Panc1 (cell line): Measurements from ENCODE around the gene GJD4. TPM values are rescaled to one million over a fixed set of nuclear protein-coding genes. Genes with fewer than 3 reads are reported as not detected.

Experiments used
- ATAC-seq: fragments of 200-7000 bp; cut with Tn5 transposase; 2 replicates; pipeline ENCODE4 v1.9.1; 2020; ENCODE audit warnings: mild to moderate bottlenecking, moderate library complexity
- BruUV-seq: library from RNA; stranded (reverse); fragments of 400-500 nt; replicated peaks from 2 replicates; lab custom pipeline; 2021; lab: Mats Ljungman, UMichigan
- CTCF ChIA-PET: fragments of 300-600 bp; sonication (Branson Sonifier 250); formaldehyde crosslinking; loops from one replicate; lab custom pipeline; 2022; ENCODE audit warnings: antibody characterized with exemption; lab: Charles Lee
- POLR2A ChIA-PET: fragments of 300-600 bp; sonication (Branson Sonifier 250); formaldehyde crosslinking; loops from one replicate; lab custom pipeline; 2022; ENCODE audit warnings: antibody characterized with exemption; lab: Charles Lee
- DNase-seq: peaks from one replicate; pipeline ENCODE4 v3.0.0-alpha.2; 2010; ENCODE audit warnings: low read depth, low spot score
- H3K27ac ChIP-seq: 2 replicates; pipeline ENCODE4 v1.5.1; 2011; ENCODE audit warnings: mild to moderate bottlenecking, low read length, inconsistent platforms
- H3K27me3 ChIP-seq: fragments of 200-500 bp; sonication (Bioruptor generic); 2 replicates; pipeline ENCODE4 v1.6.0; 2014; ENCODE audit warnings: low read length, inconsistent platforms; ENCODE audit not compliant: control insufficient read depth, insufficient read depth
- H3K36me3 ChIP-seq: fragments of 200-500 bp; sonication (Bioruptor generic); 2 replicates; pipeline ENCODE4 v1.5.1; 2014; ENCODE audit warnings: inconsistent platforms, mild to moderate bottlenecking, low read length, moderate library complexity; ENCODE audit not compliant: control insufficient read depth, insufficient read depth
- H3K4me1 ChIP-seq: 2 replicates; pipeline ENCODE4 v1.5.1; 2011; ENCODE audit warnings: inconsistent platforms, mild to moderate bottlenecking, low read length, moderate library complexity; ENCODE audit not compliant: control insufficient read depth, insufficient read depth
- H3K4me3 ChIP-seq, 2 experiments: 2 replicates each; pipeline ENCODE4 v1.5.1; 2011 to 2012; ENCODE audit warnings: low read depth in 2 of 2, low read length in 2 of 2, mild to moderate bottlenecking in 2 of 2, inconsistent platforms in 1 of 2, moderate library complexity in 1 of 2
- H3K9me3 ChIP-seq: fragments of 200-500 bp; sonication (Bioruptor generic); 2 replicates; pipeline ENCODE4 v1.5.1; 2014; ENCODE audit warnings: low read depth, mild to moderate bottlenecking, inconsistent platforms, low read length, moderate library complexity; ENCODE audit not compliant: control insufficient read depth, insufficient read depth
- POLR2AphosphoS5 ChIP-seq: IDR thresholded peaks from 2 replicates; pipeline ENCODE4 v1.6.1; 2012; ENCODE audit warnings: mild to moderate bottlenecking, low read depth, low read length, moderate library complexity
- SIN3A ChIP-seq: IDR thresholded peaks from 2 replicates; pipeline ENCODE4 v1.6.1; 2012; ENCODE audit warnings: low read depth, mild to moderate bottlenecking, low read length, moderate library complexity, borderline replicate concordance; ENCODE audit not compliant: insufficient read depth
- TCF7L2 ChIP-seq: IDR thresholded peaks from 2 replicates; pipeline ENCODE4 v1.6.1; 2011; ENCODE audit warnings: mild to moderate bottlenecking, low read depth, low read length, inconsistent platforms
- in situ Hi-C: cut with HindIII; loops from 2 replicates; pipeline ENCODE4 v1.10.0; 2016; ENCODE audit warnings: low sequenced_read_pairs, low pct_unique_long_range_greater_than_20kb
- intact Hi-C: fragments of 100-400 bp; cut with micrococcal nuclease; formaldehyde crosslinking; loops from one replicate; pipeline ENCODE4 v1.10.0; 2022; ENCODE audit not compliant: unreplicated experiment
- total RNA-seq: library from RNA; stranded (reverse); gene quantifications from one replicate; pipeline ENCODE4 v1.2.1, GENCODE V29; 2021; ENCODE audit not compliant: unreplicated experiment
- TF ChIP-seq, protein P1 (sequence below): fragments of 450-650 bp; IDR thresholded peaks from 2 replicates; pipeline ENCODE4 v1.5.1; 2017; ENCODE audit warnings: mild to moderate bottlenecking
- TF ChIP-seq, protein P2 (sequence below), 2 experiments: IDR thresholded peaks; 2 replicates each; pipeline ENCODE4 v1.6.1; 2011 to 2012; ENCODE audit warnings: low read depth in 2 of 2, control low read depth in 1 of 2, low read length in 1 of 2, mild to moderate bottlenecking in 1 of 2, moderate library complexity in 1 of 2; ENCODE audit not compliant: insufficient read depth in 1 of 2

The GJD4 gene
- total RNA-seq, 1 experiment from 2014 or later: not detected

DNA sequence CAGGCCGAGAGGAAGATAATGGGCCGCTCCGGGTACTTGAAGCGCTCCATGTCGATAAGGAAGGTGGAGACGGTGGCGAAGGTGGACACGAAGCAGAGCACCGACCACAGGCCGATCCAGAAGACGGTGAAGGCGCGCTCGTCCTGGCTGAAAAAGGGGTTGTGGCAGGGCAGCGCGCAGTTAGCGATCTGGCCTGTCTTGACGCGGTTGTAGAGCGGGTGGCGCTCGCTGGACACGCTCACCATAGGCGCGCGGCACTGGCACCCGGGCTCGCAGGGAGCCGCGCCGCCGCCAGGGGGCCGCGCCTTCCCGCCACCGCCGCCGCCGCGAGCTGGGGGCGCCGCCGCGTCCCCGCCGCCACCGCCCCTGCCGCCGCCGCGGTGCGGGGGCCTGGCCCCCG is 35.3 kb downstream of the GJD4 start:
- no peak overlapping the region for H3K27ac ChIP-seq
- no TSS peak for BruUV-seq

DNA sequence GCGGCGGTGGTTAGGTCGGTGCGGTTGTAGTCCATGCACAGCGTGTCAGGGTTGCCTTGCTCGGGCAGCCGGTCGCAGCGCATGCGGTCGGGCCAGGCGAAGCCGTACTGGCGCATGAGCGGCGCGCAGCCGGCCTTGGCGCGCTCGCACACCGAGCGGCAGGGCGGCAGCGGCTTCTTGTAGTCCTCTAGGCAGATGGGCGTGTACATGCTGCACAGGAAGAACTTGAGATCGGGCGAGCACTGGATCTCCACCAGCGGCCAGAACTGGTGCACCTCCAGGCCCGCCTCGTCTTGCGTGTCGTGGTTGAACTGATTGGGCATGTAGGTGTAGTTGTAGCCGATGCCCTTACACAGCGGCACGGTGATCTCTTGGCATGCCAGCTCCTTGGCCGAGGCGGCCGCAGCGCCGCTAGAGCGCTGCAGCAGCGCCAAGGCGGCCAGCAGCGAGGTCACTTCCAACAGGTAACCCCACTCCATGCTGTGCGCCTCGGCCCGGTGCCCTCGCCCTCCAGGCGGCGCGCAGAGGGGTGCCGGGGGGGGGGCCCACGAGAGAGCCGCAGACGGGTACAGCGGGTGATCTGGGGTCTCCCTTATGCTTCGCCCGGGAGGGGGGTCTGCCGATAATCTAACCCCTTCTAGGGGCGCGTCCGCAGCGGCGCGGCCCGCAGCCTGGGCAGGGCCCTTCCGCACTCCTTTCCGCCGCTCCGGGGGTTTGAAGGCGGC is 36.0 kb downstream of the GJD4 start:
- TF ChIP-seq, protein P1, sequence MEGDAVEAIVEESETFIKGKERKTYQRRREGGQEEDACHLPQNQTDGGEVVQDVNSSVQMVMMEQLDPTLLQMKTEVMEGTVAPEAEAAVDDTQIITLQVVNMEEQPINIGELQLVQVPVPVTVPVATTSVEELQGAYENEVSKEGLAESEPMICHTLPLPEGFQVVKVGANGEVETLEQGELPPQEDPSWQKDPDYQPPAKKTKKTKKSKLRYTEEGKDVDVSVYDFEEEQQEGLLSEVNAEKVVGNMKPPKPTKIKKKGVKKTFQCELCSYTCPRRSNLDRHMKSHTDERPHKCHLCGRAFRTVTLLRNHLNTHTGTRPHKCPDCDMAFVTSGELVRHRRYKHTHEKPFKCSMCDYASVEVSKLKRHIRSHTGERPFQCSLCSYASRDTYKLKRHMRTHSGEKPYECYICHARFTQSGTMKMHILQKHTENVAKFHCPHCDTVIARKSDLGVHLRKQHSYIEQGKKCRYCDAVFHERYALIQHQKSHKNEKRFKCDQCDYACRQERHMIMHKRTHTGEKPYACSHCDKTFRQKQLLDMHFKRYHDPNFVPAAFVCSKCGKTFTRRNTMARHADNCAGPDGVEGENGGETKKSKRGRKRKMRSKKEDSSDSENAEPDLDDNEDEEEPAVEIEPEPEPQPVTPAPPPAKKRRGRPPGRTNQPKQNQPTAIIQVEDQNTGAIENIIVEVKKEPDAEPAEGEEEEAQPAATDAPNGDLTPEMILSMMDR: no peak
- TF ChIP-seq POLR2AphosphoS5: no peak
- TF ChIP-seq TCF7L2: no peak
- TF ChIP-seq SIN3A: no peak
- TF ChIP-seq, protein P2, sequence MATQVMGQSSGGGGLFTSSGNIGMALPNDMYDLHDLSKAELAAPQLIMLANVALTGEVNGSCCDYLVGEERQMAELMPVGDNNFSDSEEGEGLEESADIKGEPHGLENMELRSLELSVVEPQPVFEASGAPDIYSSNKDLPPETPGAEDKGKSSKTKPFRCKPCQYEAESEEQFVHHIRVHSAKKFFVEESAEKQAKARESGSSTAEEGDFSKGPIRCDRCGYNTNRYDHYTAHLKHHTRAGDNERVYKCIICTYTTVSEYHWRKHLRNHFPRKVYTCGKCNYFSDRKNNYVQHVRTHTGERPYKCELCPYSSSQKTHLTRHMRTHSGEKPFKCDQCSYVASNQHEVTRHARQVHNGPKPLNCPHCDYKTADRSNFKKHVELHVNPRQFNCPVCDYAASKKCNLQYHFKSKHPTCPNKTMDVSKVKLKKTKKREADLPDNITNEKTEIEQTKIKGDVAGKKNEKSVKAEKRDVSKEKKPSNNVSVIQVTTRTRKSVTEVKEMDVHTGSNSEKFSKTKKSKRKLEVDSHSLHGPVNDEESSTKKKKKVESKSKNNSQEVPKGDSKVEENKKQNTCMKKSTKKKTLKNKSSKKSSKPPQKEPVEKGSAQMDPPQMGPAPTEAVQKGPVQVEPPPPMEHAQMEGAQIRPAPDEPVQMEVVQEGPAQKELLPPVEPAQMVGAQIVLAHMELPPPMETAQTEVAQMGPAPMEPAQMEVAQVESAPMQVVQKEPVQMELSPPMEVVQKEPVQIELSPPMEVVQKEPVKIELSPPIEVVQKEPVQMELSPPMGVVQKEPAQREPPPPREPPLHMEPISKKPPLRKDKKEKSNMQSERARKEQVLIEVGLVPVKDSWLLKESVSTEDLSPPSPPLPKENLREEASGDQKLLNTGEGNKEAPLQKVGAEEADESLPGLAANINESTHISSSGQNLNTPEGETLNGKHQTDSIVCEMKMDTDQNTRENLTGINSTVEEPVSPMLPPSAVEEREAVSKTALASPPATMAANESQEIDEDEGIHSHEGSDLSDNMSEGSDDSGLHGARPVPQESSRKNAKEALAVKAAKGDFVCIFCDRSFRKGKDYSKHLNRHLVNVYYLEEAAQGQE (IDR thresholded peaks at IDR 0.05; ENCODE audit: insufficient read depth in 1 of 2, low read depth in 2 of 2, low read length in 1 of 2): no peak
- peak overlapping the region; percentile 52 to 60 for H3K4me3 ChIP-seq
- peak; percentile 83 for ATAC-seq
- no peaks in the 10 kb centered on the region for H3K4me1 ChIP-seq
- ChIA-PET POLR2A (no interaction called here), CTCF (no interaction called here)
- no TSS peak for BruUV-seq
- intact Hi-C loops (no loop called here), in situ Hi-C loops (no loop called here)
- H3K36me3 ChIP-seq: no peaks in the 10 kb centered on the region
- no peak overlapping the region for H3K27ac ChIP-seq
- peak; percentile 20 for DNase-seq
- no peaks in the 10 kb centered on the region for H3K9me3 ChIP-seq
- H3K27me3 ChIP-seq: peaks cover 2% of the 10 kb centered on the region; the same call in 1 of the 2 replicates

More for the DNA sequence above, 35.3 kb downstream of the GJD4 start:
- ChIA-PET POLR2A (no interaction called here), CTCF (no interaction called here)
- H3K4me1 ChIP-seq: no peaks in the 10 kb centered on the region
- DNase-seq: no peak
- no peaks in the 10 kb centered on the region for H3K36me3 ChIP-seq
- TF ChIP-seq, protein P1: peak; percentile 61
- TF ChIP-seq TCF7L2 (no peak), POLR2AphosphoS5 (no peak), SIN3A (no peak)
- TF ChIP-seq, protein P2 (IDR thresholded peaks at IDR 0.05; ENCODE audit: insufficient read depth in 1 of 2, low read depth in 2 of 2, low read length in 1 of 2): no peak
- no peaks in the 10 kb centered on the region for H3K9me3 ChIP-seq
- peak; percentile 80 for ATAC-seq
- intact Hi-C loops (no loop called here), in situ Hi-C loops (no loop called here)
- peaks cover 2% of the 10 kb centered on the region; the same call in 1 of the 2 replicates for H3K27me3 ChIP-seq
- peak overlapping the region; percentile 34 to 39 for H3K4me3 ChIP-seq
